Naive thymus-derived CD8-positive, alpha-beta T cell (primary cell): ENCODE data around the gene STARD3. TPM values are rescaled to one million over a fixed set of nuclear protein-coding genes. Genes with fewer than 3 reads are reported as not detected.
A peak's percentile ranks its signal among the peaks of the same experiment; 100 is the strongest.

Experiments
- ATAC-seq, 2 donors: fragments of 150-1000 bp; cut with Tn5 transposase in 1 of 2; sonication (Bioruptor Pico), chemical (Tn5 transposase) in 1 of 2; 1 replicate in 1 of 2; 2 replicates in 1 of 2; pipeline ENCODE4 v1.10.0; 2021; ENCODE audit warnings: mild to moderate bottlenecking in 2 of 2, moderate library complexity in 2 of 2
- POLR2A ChIA-PET: fragments of 350-600 bp; sonication (Branson Sonifier 250); formaldehyde crosslinking; loops from one replicate; lab custom pipeline; 2021; ENCODE audit warnings: antibody characterized with exemption; lab: Charles Lee
- DNase-seq, 10 donors: peaks; one replicate each; pipeline versions ENCODE4 v3.0.0 to v3.0.0-alpha.2; 2020 to 2022
- H3K27ac Mint-ChIP-seq, 10 donors: one replicate each; pipeline ENCODE4 v1.8.0; 2020 to 2022; ENCODE audit warnings: mild to moderate bottlenecking in 10 of 10, mixed read lengths in 10 of 10, moderate library complexity in 4 of 10, inconsistent platforms in 1 of 10
- H3K27me3 Mint-ChIP-seq, 5 donors: one replicate each; pipeline ENCODE4 v1.8.0; 2021 to 2022; ENCODE audit warnings: mixed read lengths in 5 of 5
- H3K36me3 Mint-ChIP-seq, 3 donors: one replicate each; pipeline ENCODE4 v1.8.0; 2020 to 2022; ENCODE audit warnings: mixed read lengths in 3 of 3, mild to moderate bottlenecking in 2 of 3, inconsistent platforms in 1 of 3
- H3K4me1 Mint-ChIP-seq, 4 donors: one replicate each; pipeline ENCODE4 v1.8.0; 2021 to 2022; ENCODE audit warnings: mixed read lengths in 4 of 4
- H3K4me3 Mint-ChIP-seq, 10 donors: one replicate each; pipeline ENCODE4 v1.8.0; 2020 to 2022; ENCODE audit warnings: mild to moderate bottlenecking in 10 of 10, mixed read lengths in 10 of 10, moderate library complexity in 6 of 10, inconsistent platforms in 1 of 10
- H3K9me3 Mint-ChIP-seq, 9 donors: one replicate each; pipeline ENCODE4 v1.8.0; 2020 to 2022; ENCODE audit warnings: mixed read lengths in 9 of 9, mild to moderate bottlenecking in 3 of 9, inconsistent platforms in 1 of 9, moderate library complexity in 1 of 9
- polyA plus RNA-seq, 3 donors: library from polyadenylated mRNA; unstranded; fragments of 300-500 nt; fragmentation: Illumina TruSeq; gene quantifications; one replicate each; pipeline ENCODE4 v1.2.3, GENCODE V29; 2021
- total RNA-seq, 8 experiments: library from RNA in 2 of 8; stranded (reverse) in 2 of 8; gene quantifications; one replicate each; pipeline ENCODE4 v1.2.3 and lab custom pipeline; 2021 to 2026

The STARD3 gene
- total and polyA plus RNA-seq, 5 experiments from 2014 or later: 37.4 to 167 (median 51.6) TPM

GRCh38 chr17:39599004-39599664 lies 37.8 kb upstream of the STARD3 start:
- H3K27ac Mint-ChIP-seq: no peak overlapping the region
- peaks cover 0 to 3% (median 0%) of the 10 kb centered on the region in 9 donors for H3K9me3 Mint-ChIP-seq
- H3K27me3 Mint-ChIP-seq: peaks cover 50 to 99% (median 74%) of the 10 kb centered on the region in 5 donors
- H3K4me3 Mint-ChIP-seq: peak overlapping the region in 4 of 10 donors; percentile 11 to 49 (median 40)
- no peak for DNase-seq
- peaks cover 11 to 57% (median 31%) of the 10 kb centered on the region in 4 donors for H3K4me1 Mint-ChIP-seq
- ATAC-seq: no peak
- POLR2A ChIA-PET: interaction anchor here (0.5 kb wide), 1 partner anchor 633 kb away, joined by 4 read pairs; no protein-coding TSS in a partner anchor
- H3K36me3 Mint-ChIP-seq: peaks cover 0 to 6% (median 2%) of the 10 kb centered on the region in 3 donors

GRCh38 chr17:39599665-39600231 lies 37.2 kb upstream of the STARD3 start:
- DNase-seq (no peak), ATAC-seq (no peak)

GRCh38 chr17:39600288-39600996 lies 36.5 kb upstream of the STARD3 start:
- peaks cover 42 to 96% (median 69%) of the 10 kb centered on the region in 5 donors for H3K27me3 Mint-ChIP-seq
- no peak overlapping the region for H3K27ac Mint-ChIP-seq
- ATAC-seq: no peak
- H3K4me1 Mint-ChIP-seq: peaks cover 18 to 67% (median 38%) of the 10 kb centered on the region in 4 donors
- H3K36me3 Mint-ChIP-seq: peaks cover 0 to 2% (median 0%) of the 10 kb centered on the region in 3 donors
- H3K4me3 Mint-ChIP-seq: peak overlapping the region in 3 of 10 donors; percentile 18 to 57 (median 29)
- H3K9me3 Mint-ChIP-seq: peaks cover 0 to 3% (median 0%) of the 10 kb centered on the region in 9 donors
- POLR2A ChIA-PET: no interaction called here
- no peak for DNase-seq

More at GRCh38 chr17:39599665-39600231, 37.2 kb upstream of the STARD3 start:
- Mint-ChIP-seq H3K9me3 (peaks cover 0 to 3% (median 0%) of the 10 kb centered on the region in 9 donors), H3K27ac (no peak overlapping the region), H3K36me3 (peaks cover 0 to 6% (median 0%) of the 10 kb centered on the region in 3 donors), H3K4me3 (peak overlapping the region in 3 of 10 donors; percentile 18 to 57 (median 29)), H3K4me1 (peaks cover 13 to 60% (median 34%) of the 10 kb centered on the region in 4 donors), H3K27me3 (peaks cover 47 to 98% (median 70%) of the 10 kb centered on the region in 5 donors)
- POLR2A ChIA-PET: no interaction called here

GRCh38 chr17:39600997-39601597 lies 35.8 kb upstream of the STARD3 start:
- Mint-ChIP-seq H3K9me3 (peaks cover 0 to 2% (median 0%) of the 10 kb centered on the region in 9 donors), H3K27ac (no peak overlapping the region), H3K27me3 (peaks cover 35 to 89% (median 63%) of the 10 kb centered on the region in 5 donors), H3K4me1 (peaks cover 16 to 63% (median 41%) of the 10 kb centered on the region in 4 donors), H3K4me3 (no peak overlapping the region), H3K36me3 (peaks cover 0 to 2% (median 0%) of the 10 kb centered on the region in 3 donors)
- DNase-seq: no peak
- POLR2A ChIA-PET: no interaction called here
- ATAC-seq: no peak

GRCh38 chr17:39601758-39602532 lies 35.0 kb upstream of the STARD3 start:
- POLR2A ChIA-PET: no interaction called here
- H3K27ac Mint-ChIP-seq: no peak overlapping the region
- H3K9me3 Mint-ChIP-seq: no peaks in the 10 kb centered on the region

GRCh38 chr17:39602533-39603303 lies 34.2 kb upstream of the STARD3 start:
- peaks cover 29 to 85% (median 55%) of the 10 kb centered on the region in 5 donors for H3K27me3 Mint-ChIP-seq
- ATAC-seq (no peak), DNase-seq (no peak)
- peaks cover 13 to 57% (median 39%) of the 10 kb centered on the region in 4 donors for H3K4me1 Mint-ChIP-seq
- no peak overlapping the region for H3K27ac Mint-ChIP-seq
- POLR2A ChIA-PET: no interaction called here
- no peaks in the 10 kb centered on the region for H3K9me3 Mint-ChIP-seq
- peak overlapping the region in 1 of 10 donors; percentile 9 for H3K4me3 Mint-ChIP-seq
- H3K36me3 Mint-ChIP-seq: peaks cover 0 to 2% (median 0%) of the 10 kb centered on the region in 3 donors

More at GRCh38 chr17:39601758-39602532, 35.0 kb upstream of the STARD3 start:
- H3K27me3 Mint-ChIP-seq: peaks cover 32 to 85% (median 59%) of the 10 kb centered on the region in 5 donors
- peaks cover 0 to 2% (median 0%) of the 10 kb centered on the region in 3 donors for H3K36me3 Mint-ChIP-seq
- DNase-seq (no peak), ATAC-seq (no peak)
- H3K4me1 Mint-ChIP-seq: peaks cover 14 to 58% (median 40%) of the 10 kb centered on the region in 4 donors
- no peak overlapping the region for H3K4me3 Mint-ChIP-seq

GRCh38 chr17:39603304-39604016 lies 33.5 kb upstream of the STARD3 start:
- DNase-seq (no peak), ATAC-seq (no peak)
- Mint-ChIP-seq H3K27me3 (peaks cover 27 to 83% (median 49%) of the 10 kb centered on the region in 5 donors), H3K27ac (peak overlapping the region in 2 of 10 donors; percentile 25 to 40), H3K9me3 (no peaks in the 10 kb centered on the region), H3K36me3 (peaks cover 0 to 2% (median 0%) of the 10 kb centered on the region in 3 donors), H3K4me1 (peaks cover 11 to 49% (median 32%) of the 10 kb centered on the region in 4 donors), H3K4me3 (peak overlapping the region in 7 of 10 donors; percentile 9 to 50 (median 30))
- POLR2A ChIA-PET: no interaction called here

GRCh38 chr17:39604911-39605491 lies 31.9 kb upstream of the STARD3 start:
- peak; percentile 13 to 18 for ATAC-seq
- Mint-ChIP-seq H3K27me3 (peaks cover 33 to 83% (median 52%) of the 10 kb centered on the region in 5 donors), H3K4me1 (peaks cover 7 to 35% (median 25%) of the 10 kb centered on the region in 4 donors), H3K27ac (no peak overlapping the region), H3K36me3 (peaks cover 0 to 2% (median 0%) of the 10 kb centered on the region in 3 donors), H3K4me3 (peak overlapping the region in 9 of 10 donors; percentile 30 to 77 (median 62)), H3K9me3 (no peaks in the 10 kb centered on the region)
- POLR2A ChIA-PET: no interaction called here
- DNase-seq: no peak

GRCh38 chr17:39605492-39606433 lies 31.2 kb upstream of the STARD3 start:
- Mint-ChIP-seq H3K36me3 (peaks cover 0 to 2% (median 0%) of the 10 kb centered on the region in 3 donors), H3K27ac (no peak overlapping the region), H3K9me3 (no peaks in the 10 kb centered on the region), H3K4me3 (peak overlapping the region in 9 of 10 donors; percentile 30 to 72 (median 64)), H3K27me3 (peaks cover 31 to 81% (median 49%) of the 10 kb centered on the region in 5 donors), H3K4me1 (peaks cover 6 to 30% (median 25%) of the 10 kb centered on the region in 4 donors)
- ATAC-seq (peak; percentile 32 to 43), DNase-seq (no peak)
- POLR2A ChIA-PET: no interaction called here
